Endothelial cell of umbilical vein (primary cell): ENCODE data around the gene PLEKHA5.

Source experiments
- EZH2 ChIP-seq: IDR thresholded peaks from 2 replicates; pipeline ENCODE4 v1.6.1; 2012; ENCODE audit warnings: borderline replicate concordance, low read depth, mild to moderate bottlenecking, moderate library complexity, low read length, inconsistent platforms; ENCODE audit not compliant: severe bottlenecking
- GATA2 ChIP-seq: IDR thresholded peaks from 2 replicates; pipeline ENCODE4 v1.7.0; 2011; ENCODE audit warnings: low read depth, mild to moderate bottlenecking, moderate library complexity, mixed read lengths, low read length; ENCODE audit not compliant: insufficient read length, insufficient read depth
- POLR2A ChIP-seq: IDR thresholded peaks from 2 replicates; pipeline ENCODE4 v1.6.1; 2012; ENCODE audit warnings: low read depth, mild to moderate bottlenecking, control low read depth, low read length
- POLR2AphosphoS5 ChIP-seq: IDR thresholded peaks from 2 replicates; pipeline ENCODE4 v1.6.1; 2012; ENCODE audit warnings: low read depth, mild to moderate bottlenecking, control low read depth, low read length, moderate library complexity; ENCODE audit not compliant: insufficient read depth
- TF ChIP-seq, protein P1 (sequence below), 2 donors: IDR thresholded peaks; 1 replicate in 1 of 2; 2 replicates in 1 of 2; pipeline ENCODE4 v1.5.1; 2011; ENCODE audit warnings: low read length in 2 of 2, mild to moderate bottlenecking in 2 of 2, moderate library complexity in 2 of 2, control low read depth in 1 of 2, inconsistent platforms in 1 of 2, low read depth in 1 of 2; ENCODE audit not compliant: insufficient read depth in 1 of 2; ENCODE audit errors: extremely low read depth in 1 of 2
- TF ChIP-seq, protein P2 (sequence below): IDR thresholded peaks from 2 replicates; pipeline ENCODE4 v1.6.1; 2011; ENCODE audit not compliant: insufficient read depth, insufficient read length

DNA sequence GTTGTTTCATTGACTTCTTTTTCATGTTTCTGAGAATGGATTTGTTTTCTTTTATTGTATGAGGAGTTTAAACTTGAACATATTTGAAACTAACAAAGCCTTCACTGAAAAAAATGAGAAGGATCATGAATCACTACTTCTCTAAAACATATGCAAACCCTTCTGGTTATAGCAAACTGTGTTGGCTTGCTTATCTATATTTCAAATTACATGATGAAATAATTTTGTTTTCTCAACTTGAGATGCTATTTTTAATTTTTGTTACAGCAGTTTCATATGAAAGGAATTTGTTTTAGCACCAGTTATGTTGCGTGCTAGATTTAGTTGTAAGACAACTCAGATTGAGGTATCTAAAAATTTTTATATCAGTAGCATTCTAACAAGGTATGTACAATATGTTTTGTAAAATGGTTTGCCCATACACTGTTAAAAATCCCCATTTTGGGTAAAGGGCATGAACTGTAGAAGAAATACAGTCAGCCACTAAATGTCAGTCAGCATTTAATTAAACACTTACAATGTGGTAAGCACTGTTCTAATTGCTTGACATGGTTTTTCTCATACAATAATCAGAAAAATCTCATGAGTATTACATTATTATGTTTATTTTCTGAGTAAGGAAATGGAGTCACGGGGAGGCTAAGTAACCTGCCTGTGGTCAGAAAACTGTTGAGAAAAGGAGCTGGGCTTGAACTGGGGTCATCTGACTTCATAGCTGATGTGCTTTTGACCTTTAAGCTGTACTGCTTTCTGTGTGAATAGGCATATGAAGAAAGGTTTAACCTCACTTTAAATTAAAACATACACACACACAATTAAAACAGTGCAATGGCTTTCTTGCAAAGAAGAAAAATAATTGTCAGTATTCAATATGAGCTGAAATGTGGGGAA, 105.7 kb downstream of the PLEKHA5 start:
- TF ChIP-seq POLR2AphosphoS5 = no peak
- no peak for TF ChIP-seq EZH2
- TF ChIP-seq, protein P1, sequence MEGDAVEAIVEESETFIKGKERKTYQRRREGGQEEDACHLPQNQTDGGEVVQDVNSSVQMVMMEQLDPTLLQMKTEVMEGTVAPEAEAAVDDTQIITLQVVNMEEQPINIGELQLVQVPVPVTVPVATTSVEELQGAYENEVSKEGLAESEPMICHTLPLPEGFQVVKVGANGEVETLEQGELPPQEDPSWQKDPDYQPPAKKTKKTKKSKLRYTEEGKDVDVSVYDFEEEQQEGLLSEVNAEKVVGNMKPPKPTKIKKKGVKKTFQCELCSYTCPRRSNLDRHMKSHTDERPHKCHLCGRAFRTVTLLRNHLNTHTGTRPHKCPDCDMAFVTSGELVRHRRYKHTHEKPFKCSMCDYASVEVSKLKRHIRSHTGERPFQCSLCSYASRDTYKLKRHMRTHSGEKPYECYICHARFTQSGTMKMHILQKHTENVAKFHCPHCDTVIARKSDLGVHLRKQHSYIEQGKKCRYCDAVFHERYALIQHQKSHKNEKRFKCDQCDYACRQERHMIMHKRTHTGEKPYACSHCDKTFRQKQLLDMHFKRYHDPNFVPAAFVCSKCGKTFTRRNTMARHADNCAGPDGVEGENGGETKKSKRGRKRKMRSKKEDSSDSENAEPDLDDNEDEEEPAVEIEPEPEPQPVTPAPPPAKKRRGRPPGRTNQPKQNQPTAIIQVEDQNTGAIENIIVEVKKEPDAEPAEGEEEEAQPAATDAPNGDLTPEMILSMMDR (IDR thresholded peaks at IDR 0.05; ENCODE audit: extremely low read depth in 1 of 2, insufficient read depth in 1 of 2, low read depth in 1 of 2, low read length in 2 of 2) = no peak
- no peak for TF ChIP-seq GATA2
- no peak for TF ChIP-seq POLR2A
- TF ChIP-seq, protein P2, sequence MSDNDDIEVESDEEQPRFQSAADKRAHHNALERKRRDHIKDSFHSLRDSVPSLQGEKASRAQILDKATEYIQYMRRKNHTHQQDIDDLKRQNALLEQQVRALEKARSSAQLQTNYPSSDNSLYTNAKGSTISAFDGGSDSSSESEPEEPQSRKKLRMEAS = no peak
